Measurements from ENCODE around the gene ZNF485.

Gene ZNF485

DNA sequence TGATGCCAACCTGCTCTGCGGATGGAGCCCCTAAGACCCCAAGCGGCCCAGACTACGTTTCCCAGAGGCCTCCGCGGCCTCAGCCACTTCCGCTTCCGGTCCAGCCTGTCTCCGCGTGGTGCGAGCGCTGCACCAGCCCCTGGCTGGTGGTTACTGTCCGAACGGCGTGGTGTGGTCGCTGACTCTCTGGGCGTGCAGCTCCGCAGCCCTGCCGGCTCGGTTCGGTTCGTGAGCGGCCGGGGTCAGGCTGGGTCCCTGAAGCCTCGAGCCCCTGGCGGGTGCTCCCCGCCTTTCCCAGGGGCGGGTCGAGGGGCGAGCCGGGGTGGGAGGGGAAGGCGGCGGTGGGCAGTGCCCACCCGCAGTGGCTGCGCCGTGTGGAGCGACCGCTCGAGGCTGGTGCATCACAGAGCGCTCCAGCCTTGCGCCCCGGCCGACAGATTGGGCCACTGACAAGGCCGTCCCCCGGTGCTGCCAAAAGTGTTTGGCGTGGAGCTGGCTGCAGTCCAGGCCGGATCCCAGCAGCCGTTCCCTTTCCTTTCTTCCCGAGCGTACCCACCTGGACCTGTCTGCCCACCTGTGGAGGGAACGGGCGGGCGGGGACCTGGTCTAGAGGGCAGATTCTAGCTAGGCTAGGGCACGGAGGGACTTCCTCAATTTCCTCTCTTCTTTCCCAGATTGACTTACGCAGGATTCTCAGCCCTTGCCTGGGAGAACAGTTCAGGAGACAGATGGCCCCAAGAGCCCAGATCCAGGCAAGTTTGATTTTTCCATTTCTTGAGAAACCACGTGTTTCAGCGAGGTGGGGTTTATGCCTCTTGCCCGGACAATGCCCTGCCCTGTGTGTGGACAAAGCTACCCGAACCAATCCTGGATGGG is at the start of gene ZNF485:
Gene ZNF485 (plus strand): TSS at position 116 of the 876 bp plus-strand sequence. CDS start 613 bp downstream, at position 729.
- no peak for TF ChIP-seq CTCF (IDR thresholded peaks at IDR 0.05; ENCODE audit: borderline replicate concordance, control extremely low read depth, extremely low read depth, insufficient read depth, missing control alignments)
- DNase-seq (ENCODE audit: low spot score), result peak; percentile 87
- in situ Hi-C loops (cut with MboI; ENCODE audit: low sequenced_read_pairs, unreplicated experiment), result no loop called here

DNA sequence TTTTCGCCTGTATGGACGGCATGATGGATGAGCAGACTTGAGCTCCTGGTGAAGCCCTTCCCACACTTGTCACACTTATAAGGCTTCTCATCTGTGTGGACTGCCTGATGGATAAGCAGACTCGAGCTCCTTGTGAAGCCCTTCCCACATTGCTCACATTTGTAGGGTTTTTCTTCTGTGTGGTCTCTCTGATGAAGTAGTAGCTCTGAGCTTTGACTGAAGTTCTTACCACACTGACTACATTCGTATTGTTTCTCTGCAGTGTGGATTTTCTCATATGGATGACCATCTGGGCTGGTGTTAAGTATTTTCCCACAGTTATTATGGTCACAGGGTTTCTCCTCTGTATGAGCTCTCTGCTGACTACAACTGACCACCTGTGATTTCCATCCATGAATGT is 49.0 kb upstream of the ZNF485 start:
- no peak for DNase-seq (ENCODE audit: low spot score)
- in situ Hi-C loops (cut with MboI; ENCODE audit: low sequenced_read_pairs, unreplicated experiment), result no loop called here
- no peak for TF ChIP-seq CTCF (IDR thresholded peaks at IDR 0.05; ENCODE audit: borderline replicate concordance, control extremely low read depth, extremely low read depth, insufficient read depth, missing control alignments)

- TF ChIP-seq CTCF (IDR thresholded peaks at IDR 0.05; ENCODE audit: borderline replicate concordance, control extremely low read depth, extremely low read depth, insufficient read depth, missing control alignments), result no peak
- in situ Hi-C loops (cut with MboI; ENCODE audit: low sequenced_read_pairs, unreplicated experiment), result no loop called here
- DNase-seq (ENCODE audit: low spot score), result no peak
These were observed 36.6 kb upstream of the ZNF485 start for GRCh38 chr10:43569681-43570080.

- no peak for TF ChIP-seq CTCF (IDR thresholded peaks at IDR 0.05; ENCODE audit: borderline replicate concordance, control extremely low read depth, extremely low read depth, insufficient read depth, missing control alignments)
- in situ Hi-C loops (cut with MboI; ENCODE audit: low sequenced_read_pairs, unreplicated experiment), result no loop called here
- DNase-seq (ENCODE audit: low spot score), result no peak
These were observed 35.3 kb upstream of the ZNF485 start for GRCh38 chr10:43570971-43571370.

DNA sequence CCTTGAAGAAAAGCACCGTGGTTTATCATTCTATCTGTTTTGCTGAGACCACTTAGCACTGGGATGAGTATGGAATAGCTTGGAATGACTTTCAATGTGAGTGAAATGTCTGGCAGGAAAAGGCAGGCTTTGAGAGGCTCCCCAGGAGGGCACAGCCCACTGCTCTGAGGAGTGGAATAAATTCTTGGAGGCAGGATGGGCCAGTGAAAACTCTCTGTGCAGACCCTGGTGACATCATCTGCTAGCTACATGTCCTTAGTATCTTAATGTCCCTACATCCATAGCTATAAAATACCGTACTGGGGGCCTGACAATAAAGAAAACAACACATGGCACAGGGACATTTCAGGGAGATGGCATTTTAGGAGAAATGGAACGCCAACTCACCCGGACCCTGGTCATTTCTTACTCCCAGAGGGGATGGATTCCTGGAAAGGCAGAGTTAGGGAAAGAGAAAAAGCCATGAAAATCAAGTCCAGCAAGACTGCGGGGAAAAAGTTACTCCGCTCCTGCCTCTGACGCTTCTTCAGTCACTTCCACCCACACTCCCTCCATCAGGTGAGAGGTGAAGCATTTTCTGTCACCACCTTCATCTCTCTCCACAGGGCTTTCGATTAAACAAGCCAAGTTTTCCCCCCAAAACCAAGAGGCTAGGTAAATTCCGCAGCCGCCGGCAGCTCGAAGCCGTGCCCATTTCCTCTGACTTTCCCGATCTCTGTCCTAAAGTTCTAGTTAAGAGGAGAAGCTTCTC is 32.8 kb upstream of the ZNF485 start:
- no peak for DNase-seq (ENCODE audit: low spot score)
- in situ Hi-C loops (cut with MboI; ENCODE audit: low sequenced_read_pairs, unreplicated experiment), result no loop called here
- no peak for TF ChIP-seq CTCF (IDR thresholded peaks at IDR 0.05; ENCODE audit: borderline replicate concordance, control extremely low read depth, extremely low read depth, insufficient read depth, missing control alignments)

DNA sequence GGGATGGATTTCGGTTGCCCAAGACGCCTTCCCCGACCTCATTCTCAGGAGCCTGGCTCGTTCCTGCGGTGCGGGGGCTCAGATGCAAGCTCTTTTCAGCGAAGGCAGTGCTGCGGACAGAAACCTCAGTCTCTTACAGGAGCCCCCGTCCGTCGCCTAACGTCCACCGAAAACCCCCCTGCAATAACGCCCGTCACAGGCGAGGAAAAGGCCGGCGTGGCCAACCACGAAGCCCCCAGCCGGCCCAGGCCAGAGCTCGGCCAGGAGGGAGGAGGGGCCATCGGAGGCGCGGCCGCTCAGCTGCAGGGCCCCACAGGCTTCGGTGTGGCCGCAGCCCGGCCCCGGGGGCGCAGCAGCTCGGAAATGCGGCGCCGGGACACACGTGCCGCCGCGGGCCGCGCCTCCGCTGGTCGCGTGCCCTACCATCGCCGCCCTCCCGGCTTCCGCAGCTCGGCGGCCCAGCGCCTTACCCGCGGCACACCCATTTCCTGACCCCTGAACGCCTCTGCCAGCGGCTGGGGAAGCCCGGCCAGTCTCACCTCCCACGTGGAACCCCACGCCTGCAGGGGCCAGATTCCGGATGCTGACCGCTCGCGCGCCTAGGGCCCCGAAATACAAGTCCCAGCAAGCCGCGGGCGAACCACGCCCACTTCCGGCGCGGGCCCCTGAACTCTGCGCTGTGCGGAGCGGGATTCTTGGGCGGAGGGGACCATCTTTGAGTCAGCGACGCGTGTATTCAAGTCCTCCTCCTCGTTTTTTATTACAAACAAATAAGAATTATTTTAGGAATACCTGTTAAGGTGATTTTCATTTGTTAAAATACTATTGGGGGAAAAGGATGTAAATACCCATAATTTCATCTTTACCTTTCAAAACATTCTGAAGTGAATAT is 32.0 kb upstream of the ZNF485 start, which contains the start of gene ZNF239:
Gene ZNF239 (minus strand): TSS at position 616 of the 892 bp plus-strand sequence. CDS start 16,537 bp downstream, outside the sequence.
- DNase-seq (ENCODE audit: low spot score), result peak; percentile 80
- no peak for TF ChIP-seq CTCF (IDR thresholded peaks at IDR 0.05; ENCODE audit: borderline replicate concordance, control extremely low read depth, extremely low read depth, insufficient read depth, missing control alignments)
- in situ Hi-C loops (cut with MboI; ENCODE audit: low sequenced_read_pairs, unreplicated experiment), result no loop called here

Data from GM13976 (cell line).